Keratinocyte (primary cell): ENCODE measurements around the gene CCDC149. TPM values are rescaled to one million over a fixed set of nuclear protein-coding genes. Genes with fewer than 3 reads are reported as not detected.

Experiments
- DNase-seq: peaks from one replicate; pipeline ENCODE4 v3.0.0-alpha.2; 2011; ENCODE audit warnings: low read depth, missing footprints, low spot score
- FAIRE-seq: peaks from 2 replicates; lab custom pipeline; 2011; peaks lifted over from hg19 to GRCh38; lab: Jason Lieb, UNC
- H2AFZ ChIP-seq: 2 replicates; pipeline ENCODE4 v1.6.0; 2012; ENCODE audit warnings: low read length, control low read depth, inconsistent platforms; ENCODE audit not compliant: control insufficient read depth
- H3K27ac ChIP-seq: 2 replicates; pipeline ENCODE4 v1.5.1; 2011; ENCODE audit warnings: low read length; ENCODE audit not compliant: control insufficient read depth, insufficient read depth
- H3K27me3 ChIP-seq: 3 replicates; pipeline ENCODE4 v1.6.0; 2011; ENCODE audit warnings: low read length; ENCODE audit not compliant: control insufficient read depth, insufficient read depth; ENCODE audit errors: extremely low read depth
- H3K36me3 ChIP-seq, 2 experiments: 2 replicates in 1 of 2; 3 replicates in 1 of 2; pipeline ENCODE4 v1.5.1; 2011; ENCODE audit warnings: low read length in 2 of 2, mild to moderate bottlenecking in 1 of 2; ENCODE audit not compliant: control insufficient read depth in 2 of 2, insufficient read depth in 2 of 2; ENCODE audit errors: extremely low read depth in 1 of 2
- H3K4me1 ChIP-seq: 3 replicates; pipeline ENCODE4 v1.5.1; 2011; ENCODE audit warnings: low read length; ENCODE audit not compliant: control insufficient read depth, insufficient read depth; ENCODE audit errors: extremely low read depth
- H3K4me2 ChIP-seq: 3 replicates; pipeline ENCODE4 v1.6.0; 2011; ENCODE audit warnings: low read depth, low read length; ENCODE audit not compliant: control insufficient read depth, insufficient read depth; ENCODE audit errors: extremely low read depth
- H3K4me3 ChIP-seq, 3 experiments: fragments of 200-600 bp in 1 of 3; sonication (generic) in 1 of 3; 2 replicates in 2 of 3; 3 replicates in 1 of 3; pipeline ENCODE4 v1.5.1; 2011 to 2016; ENCODE audit warnings: low read length in 3 of 3, mild to moderate bottlenecking in 3 of 3, control low read depth in 2 of 3, inconsistent platforms in 1 of 3, low read depth in 1 of 3, mixed read lengths in 1 of 3, mixed run types in 1 of 3, moderate library complexity in 1 of 3; ENCODE audit not compliant: control insufficient read depth in 2 of 3, insufficient read depth in 2 of 3; ENCODE audit errors: extremely low read depth in 1 of 3
- H3K79me2 ChIP-seq: 2 replicates; pipeline ENCODE4 v1.6.0; 2012; ENCODE audit warnings: low read length; ENCODE audit not compliant: control insufficient read depth, insufficient read depth
- H3K9ac ChIP-seq: 3 replicates; pipeline ENCODE4 v1.6.0; 2011; ENCODE audit warnings: low read length; ENCODE audit not compliant: control insufficient read depth, insufficient read depth; ENCODE audit errors: extremely low read depth
- H3K9me1 ChIP-seq: 3 replicates; pipeline ENCODE4 v1.6.0; 2011; ENCODE audit warnings: low read length; ENCODE audit not compliant: control insufficient read depth, insufficient read depth; ENCODE audit errors: extremely low read depth
- H3K9me3 ChIP-seq: 2 replicates; pipeline ENCODE4 v1.5.1; 2012; ENCODE audit warnings: low read depth, low read length; ENCODE audit not compliant: control insufficient read depth
- H4K20me1 ChIP-seq: 3 replicates; pipeline ENCODE4 v1.6.0; 2011; ENCODE audit warnings: low read length; ENCODE audit not compliant: control insufficient read depth, insufficient read depth; ENCODE audit errors: extremely low read depth
- EZH2 ChIP-seq: IDR thresholded peaks from one replicate; pipeline ENCODE4 v1.6.1; 2012; ENCODE audit warnings: inconsistent platforms, mild to moderate bottlenecking, low read length, moderate library complexity
- dilution Hi-C: fragments of 300-500 bp; cut with MboI; formaldehyde crosslinking; loops from one replicate; pipeline ENCODE4 v1.7.0; 2020; ENCODE audit warnings: low sequenced_read_pairs; ENCODE audit not compliant: extremely low pct_ligation_motif_present
- polyA plus RNA-seq, 5 experiments: library from polyadenylated mRNA; depleted of rRNA in 3 of 5; stranded (reverse) in 3 of 5; stranded (forward) in 1 of 5; unstranded in 1 of 5; fragments of >200 nt; gene quantifications; 1 replicate in 1 of 5; 2 replicates in 3 of 5; 3 replicates in 1 of 5; pipeline versions ENCODE4 v1.2.1 to v1.2.3, GENCODE V29; 2011 to 2012; ENCODE audit warnings: missing spikeins in 2 of 5, low read depth in 1 of 5, low replicate concordance in 1 of 5
- TF ChIP-seq, protein P1 (sequence below), 3 experiments: IDR thresholded peaks in 1 of 3; conservative IDR thresholded peaks in 1 of 3; optimal IDR thresholded peaks in 1 of 3; 2 replicates in 2 of 3; 3 replicates in 1 of 3; pipeline versions ENCODE3 to v1.5.1; 2011; ENCODE audit warnings: low read length in 3 of 3, mild to moderate bottlenecking in 3 of 3, moderate library complexity in 2 of 3, control low read depth in 1 of 3, inconsistent platforms in 1 of 3; ENCODE audit not compliant: insufficient read depth in 2 of 3; ENCODE audit errors: extremely low read depth in 1 of 3

The CCDC149 gene
- polyA plus RNA-seq, 1 donor (not counting 4 experiments of a cell fraction or from before 2014, with no cell fraction given), result 2.1 TPM

- Histone ChIP-seq H3K27me3 (no peaks in the 10 kb centered on the region), H3K36me3 (no peaks in the 10 kb centered on the region), H3K27ac (no peak overlapping the region), H4K20me1 (no peaks in the 10 kb centered on the region), H3K9me1 (no peaks in the 10 kb centered on the region), H3K4me3 (no peak overlapping the region), H3K4me1 (peaks cover 4% of the 10 kb centered on the region), H3K9me3 (no peaks in the 10 kb centered on the region), H2AFZ (no peak overlapping the region), H3K79me2 (no peaks in the 10 kb centered on the region), H3K9ac (no peak overlapping the region), H3K4me2 (no peak overlapping the region)
- dilution Hi-C loops, result no loop called here
- DNase-seq (no peak), FAIRE-seq (no peak)
- TF ChIP-seq, protein P1, sequence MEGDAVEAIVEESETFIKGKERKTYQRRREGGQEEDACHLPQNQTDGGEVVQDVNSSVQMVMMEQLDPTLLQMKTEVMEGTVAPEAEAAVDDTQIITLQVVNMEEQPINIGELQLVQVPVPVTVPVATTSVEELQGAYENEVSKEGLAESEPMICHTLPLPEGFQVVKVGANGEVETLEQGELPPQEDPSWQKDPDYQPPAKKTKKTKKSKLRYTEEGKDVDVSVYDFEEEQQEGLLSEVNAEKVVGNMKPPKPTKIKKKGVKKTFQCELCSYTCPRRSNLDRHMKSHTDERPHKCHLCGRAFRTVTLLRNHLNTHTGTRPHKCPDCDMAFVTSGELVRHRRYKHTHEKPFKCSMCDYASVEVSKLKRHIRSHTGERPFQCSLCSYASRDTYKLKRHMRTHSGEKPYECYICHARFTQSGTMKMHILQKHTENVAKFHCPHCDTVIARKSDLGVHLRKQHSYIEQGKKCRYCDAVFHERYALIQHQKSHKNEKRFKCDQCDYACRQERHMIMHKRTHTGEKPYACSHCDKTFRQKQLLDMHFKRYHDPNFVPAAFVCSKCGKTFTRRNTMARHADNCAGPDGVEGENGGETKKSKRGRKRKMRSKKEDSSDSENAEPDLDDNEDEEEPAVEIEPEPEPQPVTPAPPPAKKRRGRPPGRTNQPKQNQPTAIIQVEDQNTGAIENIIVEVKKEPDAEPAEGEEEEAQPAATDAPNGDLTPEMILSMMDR (optimal IDR thresholded peaks at IDR 0.05 in 1 of 3, IDR thresholded peaks at IDR 0.05 in 1 of 3, conservative IDR thresholded peaks at IDR 0.05 in 1 of 3; ENCODE audit: extremely low read depth in 1 of 3, insufficient read depth in 2 of 3, low read length in 3 of 3), result no peak
- TF ChIP-seq EZH2, result no peak
These were observed 57.1 kb downstream of the CCDC149 start for GRCh38 chr4:24855741-24856140.

GRCh38 chr4:24853142-24853541 lies 59.7 kb downstream of the CCDC149 start:
- H3K9ac ChIP-seq, result no peak overlapping the region
- no peak overlapping the region for H2AFZ ChIP-seq
- H3K27ac ChIP-seq, result no peak overlapping the region
- no peaks in the 10 kb centered on the region for H3K9me1 ChIP-seq
- H3K36me3 ChIP-seq, result no peaks in the 10 kb centered on the region
- H4K20me1 ChIP-seq, result no peaks in the 10 kb centered on the region
- TF ChIP-seq EZH2, result no peak
- TF ChIP-seq, protein P1 (optimal IDR thresholded peaks at IDR 0.05 in 1 of 3, IDR thresholded peaks at IDR 0.05 in 1 of 3, conservative IDR thresholded peaks at IDR 0.05 in 1 of 3; ENCODE audit: extremely low read depth in 1 of 3, insufficient read depth in 2 of 3, low read length in 3 of 3), result no peak
- H3K4me3 ChIP-seq, result no peak overlapping the region
- no peaks in the 10 kb centered on the region for H3K79me2 ChIP-seq
- H3K27me3 ChIP-seq, result no peaks in the 10 kb centered on the region
- H3K9me3 ChIP-seq, result no peaks in the 10 kb centered on the region
- no peak for DNase-seq
- dilution Hi-C loops, result no loop called here
- H3K4me1 ChIP-seq, result peaks cover 5% of the 10 kb centered on the region
- FAIRE-seq, result no peak
- H3K4me2 ChIP-seq, result no peak overlapping the region
